Head of caudate nucleus (tissue), 42 donors: ENCODE measurements around the gene PTN.
"Not testable (repeated sequence)": the region's sequence is repeated elsewhere in the genome, so short reads cannot be mapped to it uniquely, and the experiment has no call there.

Experiments used
- DNase-seq, 42 donors: peaks; one replicate each; pipeline versions ENCODE4 v3.0.0 to v3.0.0-alpha.2; 2020 to 2021; ENCODE audit warnings: mixed read lengths in 7 of 42
- intact Hi-C: fragments of 100-400 bp; cut with DNase I; formaldehyde crosslinking; loops from one replicate; pipeline ENCODE4 v1.15.0; 2022

PTN gene

GRCh38 chr7:137209151-137209817 lies 134.2 kb downstream of the PTN start:
- DNase-seq = no peak
- intact Hi-C loops = no loop called here

- intact Hi-C loops = no loop called here
- DNase-seq = no peak
Measured at GRCh38 chr7:137206770-137207169, 136.8 kb downstream of the PTN start.

- intact Hi-C loops = no loop called here
- DNase-seq = no peak
Measured at GRCh38 chr7:137204246-137204645, 139.3 kb downstream of the PTN start.

- intact Hi-C loops = no loop called here
- DNase-seq = no peak
Measured at GRCh38 chr7:137203351-137203750, 140.2 kb downstream of the PTN start.

- intact Hi-C loops = no loop called here
- no peak for DNase-seq
Measured at GRCh38 chr7:137196648-137197047, 146.9 kb downstream of the PTN start.

- DNase-seq = no peak
- intact Hi-C loops = no loop called here
Measured at GRCh38 chr7:137195996-137196395, 147.5 kb downstream of the PTN start.

- DNase-seq, intact Hi-C loops: not testable (repeated sequence)
Measured at GRCh38 chr7:137181619-137182018, 161.9 kb downstream of the PTN start.
